K562 (cell line): ENCODE data around the gene ZBTB20. TPM values are rescaled to one million over a fixed set of nuclear protein-coding genes. Genes with fewer than 3 reads are reported as not detected.

Experiments used
- ATAC-seq: fragments of 200-7000 bp; cut with Tn5 transposase; 3 replicates; pipeline ENCODE4 v1.9.1; 2020; ENCODE audit warnings: moderate library complexity
- BruUV-seq: library from RNA; stranded (reverse); fragments of 400-500 nt; replicated peaks from 2 replicates; lab custom pipeline; 2021; lab: Mats Ljungman, UMichigan
- CTCF ChIA-PET: fragments of 300-600 bp; formaldehyde crosslinking; extraction: SDS; loops from one replicate; lab custom pipeline; 2021; ENCODE audit warnings: low intra/inter-chr PET ratio; lab: Yijun Ruan, JAX
- POLR2A ChIA-PET: fragments of 300-600, 350-650 bp; sonication (Branson Sonifier 250); formaldehyde crosslinking; extraction: SDS; loops from one replicate; lab custom pipeline; 2021; ENCODE audit warnings: antibody characterized with exemption, inconsistent platforms; lab: Yijun Ruan, JAX
- DNase-seq, 4 experiments: peaks; one replicate each; pipeline versions ENCODE4 v3.0.0 to v3.0.0-alpha.2; 2011 to 2018; ENCODE audit warnings: low spot score in 3 of 4, mixed read lengths in 3 of 4; ENCODE audit errors: extremely low read depth in 1 of 4
- FAIRE-seq: peaks from 2 replicates; lab custom pipeline; 2011; peaks lifted over from hg19 to GRCh38; lab: Jason Lieb, UNC
- H2AFZ ChIP-seq: 2 replicates; pipeline ENCODE4 v1.6.0; 2011; ENCODE audit warnings: low read depth, low read length, control low read depth, inconsistent platforms
- H3K27ac ChIP-seq: fragments of 200-600 bp; 3 replicates; pipeline ENCODE4 v1.8.0; 2011; ENCODE audit warnings: low read depth, mild to moderate bottlenecking, control low read depth, inconsistent platforms, low read length, moderate library complexity, mixed read lengths; ENCODE audit errors: extremely low read depth
- H3K27me3 ChIP-seq, 2 experiments: fragments of 300-600 bp in 1 of 2; 2 replicates in 1 of 2; 3 replicates in 1 of 2; pipeline versions ENCODE4 v1.6.0 to v1.8.0; 2011; ENCODE audit warnings: inconsistent platforms in 2 of 2, low read length in 2 of 2, mild to moderate bottlenecking in 1 of 2, mixed read lengths in 1 of 2, moderate library complexity in 1 of 2; ENCODE audit not compliant: control insufficient read depth in 2 of 2, insufficient read depth in 2 of 2
- H3K36me3 ChIP-seq: fragments of 300-600 bp; 3 replicates; pipeline ENCODE4 v1.8.0; 2011; ENCODE audit warnings: mild to moderate bottlenecking, low read length, inconsistent platforms; ENCODE audit not compliant: control insufficient read depth, insufficient read depth
- H3K4me1 ChIP-seq, 2 experiments: fragments of 200-600 bp in 1 of 2; replicated peaks in 1 of 2; 2 replicates in 1 of 2; 3 replicates in 1 of 2; pipeline versions ENCODE4 v1.5.1 to v1.8.0; 2011; ENCODE audit warnings: inconsistent platforms in 2 of 2, low read length in 2 of 2, mild to moderate bottlenecking in 1 of 2, mixed read lengths in 1 of 2, moderate library complexity in 1 of 2; ENCODE audit not compliant: control insufficient read depth in 2 of 2, insufficient read depth in 2 of 2
- H3K4me2 ChIP-seq: 2 replicates; pipeline ENCODE4 v1.6.1; 2011; ENCODE audit warnings: low read length, control low read depth, inconsistent platforms, mixed read lengths; ENCODE audit not compliant: insufficient read depth
- H3K4me3 ChIP-seq: fragments of 200-600 bp; sonication (generic), shearing (Covaris generic); 2 replicates; pipeline ENCODE4 v1.5.1; 2016; ENCODE audit warnings: control low read depth, inconsistent platforms
- H3K79me2 ChIP-seq: fragments of 200-600 bp; 3 replicates; pipeline ENCODE4 v1.8.0; 2011; ENCODE audit warnings: low read length, inconsistent platforms; ENCODE audit not compliant: control insufficient read depth, insufficient read depth
- H3K9ac ChIP-seq, 2 experiments: 2 replicates each; pipeline versions ENCODE4 v1.6.0 to v1.6.1; 2011; ENCODE audit warnings: low read depth in 2 of 2, low read length in 2 of 2, control low read depth in 1 of 2, inconsistent platforms in 1 of 2, mild to moderate bottlenecking in 1 of 2, mixed read lengths in 1 of 2; ENCODE audit not compliant: insufficient read depth in 1 of 2
- H3K9me1 ChIP-seq: one replicate; pipeline ENCODE4 v1.6.0; 2011; ENCODE audit warnings: inconsistent platforms, mild to moderate bottlenecking, low read length, moderate library complexity; ENCODE audit not compliant: control insufficient read depth, insufficient read depth
- H3K9me3 ChIP-seq: replicated peaks from 2 replicates; pipeline ENCODE4 v1.5.1; 2011; ENCODE audit warnings: low read depth, low read length, inconsistent platforms; ENCODE audit not compliant: control insufficient read depth, insufficient read depth
- H4K20me1 ChIP-seq: replicated peaks from 2 replicates; pipeline ENCODE4 v1.6.1; 2011; ENCODE audit warnings: low read length, inconsistent platforms, mixed read lengths; ENCODE audit not compliant: control insufficient read depth, insufficient read depth
- ELF4 ChIP-seq: fragments of 450-650 bp; formaldehyde crosslinking; IDR thresholded peaks from 2 replicates; pipeline ENCODE4 v1.4.0; 2022; ENCODE audit warnings: missing genetic modification characterization
- HOXB6 ChIP-seq: fragments of 250-450 bp; sonication (Bioruptor Pico); IDR thresholded peaks from 2 replicates; pipeline ENCODE4 v1.5.1; 2022; ENCODE audit warnings: mild to moderate bottlenecking, borderline replicate concordance
- SMAD3 ChIP-seq: fragments of 450-650 bp; formaldehyde crosslinking; conservative IDR thresholded peaks from 2 replicates; pipeline ENCODE4 v1.4.0; 2020; ENCODE audit warnings: mild to moderate bottlenecking
- ZNF134 ChIP-seq: fragments of 250-450 bp; sonication (Bioruptor Pico); conservative IDR thresholded peaks from 2 replicates; pipeline ENCODE4 v1.4.0; 2020
- ZNF282 ChIP-seq: sonication (generic); formaldehyde crosslinking; IDR thresholded peaks from 2 replicates; pipeline ENCODE4 v1.8.1; 2023; ENCODE audit warnings: missing genetic modification reagents
- WGBS: fragments of 100-300 bp; shearing (Covaris generic); methylation state at CpG from one replicate; pipeline ENCODE4 v1.1.6; 2016; ENCODE audit warnings: low coverage, mixed read lengths; ENCODE audit not compliant: insufficient coverage; ENCODE audit errors: missing lambda C conversion rate; 5-methylcytosine and 5-hydroxymethylcytosine counted together
- in situ Hi-C: fragments of 300-500 bp; cut with MboI; formaldehyde crosslinking; loops from 4 replicates; pipeline ENCODE4 v1.15.0; 2018; ENCODE audit warnings: inconsistent platforms, mixed read lengths
- intact Hi-C: fragments of 100-400 bp; cut with micrococcal nuclease; formaldehyde crosslinking; loops from 2 replicates; pipeline ENCODE4 v1.14.2; 2022
- polyA plus RNA-seq, 8 experiments: library from polyadenylated mRNA; depleted of rRNA in 4 of 8; stranded (reverse) in 5 of 8; unstranded in 3 of 8; fragments of >200 nt; fragmentation: Nextera tagmentation in 2 of 8; fragmentation: Illumina TruSeq in 1 of 8; extraction: Ambion mirVana in 2 of 8; extraction: Trizol in 1 of 8; gene quantifications; 2 replicates each; pipeline versions ENCODE4 v1.2.1 to v1.2.3, GENCODE V29; 2011 to 2014; ENCODE audit warnings: inconsistent platforms in 1 of 8, missing spikeins in 1 of 8
- total RNA-seq, 7 experiments: library from RNA; depleted of rRNA in 6 of 7; stranded (reverse); fragments of >200 nt in 6 of 7; fragmentation: Illumina TruSeq in 2 of 7; extraction: Trizol in 2 of 7; gene quantifications; 2 replicates each; pipeline versions ENCODE4 v1.2.1 to v1.2.3, GENCODE V29; 2011 to 2021; ENCODE audit warnings: low replicate concordance in 1 of 7
- TF ChIP-seq, protein P1 (sequence below): sonication (generic); formaldehyde crosslinking; IDR thresholded peaks from 2 replicates; pipeline ENCODE4 v1.8.1; 2023; ENCODE audit warnings: mild to moderate bottlenecking, missing genetic modification reagents

Gene ZBTB20
- total and polyA plus RNA-seq, 9 of the 15 experiments (the other 6 are each of a cell fraction or from before 2014, with no cell fraction given): 0.17 to 1.7 (median 0.45) TPM

GRCh38 chr3:114545193-114545592 lies 601.9 kb downstream of the ZBTB20 start:
- ATAC-seq (no peak), FAIRE-seq (no peak), DNase-seq (no peak)
- H3K4me2 ChIP-seq: no peak overlapping the region
- WGBS: 0% methylated on average over 1 of the region's 1 CpG
- H3K9ac ChIP-seq: no peak overlapping the region
- CTCF ChIA-PET: no interaction called here
- in situ Hi-C loops: no loop called here
- no peaks in the 10 kb centered on the region for H3K27me3 ChIP-seq
- no peaks in the 10 kb centered on the region for H3K79me2 ChIP-seq
- H3K4me3 ChIP-seq: no peak overlapping the region
- H3K36me3 ChIP-seq: no peaks in the 10 kb centered on the region
- intact Hi-C loops: no loop called here
- no peaks in the 10 kb centered on the region for H3K4me1 ChIP-seq
- no peak for TF ChIP-seq SMAD3 (CRISPR knock-in tag)
- no peak for TF ChIP-seq ZNF134 (CRISPR knock-in tag)
- TF ChIP-seq, protein P1, sequence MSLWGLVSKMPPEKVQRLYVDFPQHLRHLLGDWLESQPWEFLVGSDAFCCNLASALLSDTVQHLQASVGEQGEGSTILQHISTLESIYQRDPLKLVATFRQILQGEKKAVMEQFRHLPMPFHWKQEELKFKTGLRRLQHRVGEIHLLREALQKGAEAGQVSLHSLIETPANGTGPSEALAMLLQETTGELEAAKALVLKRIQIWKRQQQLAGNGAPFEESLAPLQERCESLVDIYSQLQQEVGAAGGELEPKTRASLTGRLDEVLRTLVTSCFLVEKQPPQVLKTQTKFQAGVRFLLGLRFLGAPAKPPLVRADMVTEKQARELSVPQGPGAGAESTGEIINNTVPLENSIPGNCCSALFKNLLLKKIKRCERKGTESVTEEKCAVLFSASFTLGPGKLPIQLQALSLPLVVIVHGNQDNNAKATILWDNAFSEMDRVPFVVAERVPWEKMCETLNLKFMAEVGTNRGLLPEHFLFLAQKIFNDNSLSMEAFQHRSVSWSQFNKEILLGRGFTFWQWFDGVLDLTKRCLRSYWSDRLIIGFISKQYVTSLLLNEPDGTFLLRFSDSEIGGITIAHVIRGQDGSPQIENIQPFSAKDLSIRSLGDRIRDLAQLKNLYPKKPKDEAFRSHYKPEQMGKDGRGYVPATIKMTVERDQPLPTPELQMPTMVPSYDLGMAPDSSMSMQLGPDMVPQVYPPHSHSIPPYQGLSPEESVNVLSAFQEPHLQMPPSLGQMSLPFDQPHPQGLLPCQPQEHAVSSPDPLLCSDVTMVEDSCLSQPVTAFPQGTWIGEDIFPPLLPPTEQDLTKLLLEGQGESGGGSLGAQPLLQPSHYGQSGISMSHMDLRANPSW (CRISPR knock-in tag): no peak
- TF ChIP-seq HOXB6 (CRISPR knock-in tag): no peak
- TF ChIP-seq ZNF282 (CRISPR knock-in tag): no peak
- TF ChIP-seq ELF4 (CRISPR knock-in tag): no peak
- H3K27ac ChIP-seq: no peak overlapping the region
- no peaks in the 10 kb centered on the region for H4K20me1 ChIP-seq
- H3K9me1 ChIP-seq: no peaks in the 10 kb centered on the region
- BruUV-seq: no TSS peak
- POLR2A ChIA-PET: no interaction called here
- no peak overlapping the region for H2AFZ ChIP-seq
- no peaks in the 10 kb centered on the region for H3K9me3 ChIP-seq
